ENCODE measurements around the gene NLRC3. TPM values are rescaled to one million over a fixed set of nuclear protein-coding genes. Genes with fewer than 3 reads are reported as not detected.

The NLRC3 gene
- total and polyA plus RNA-seq, 7 donors: 0.25 to 1.4 (median 0.76) TPM

DNA sequence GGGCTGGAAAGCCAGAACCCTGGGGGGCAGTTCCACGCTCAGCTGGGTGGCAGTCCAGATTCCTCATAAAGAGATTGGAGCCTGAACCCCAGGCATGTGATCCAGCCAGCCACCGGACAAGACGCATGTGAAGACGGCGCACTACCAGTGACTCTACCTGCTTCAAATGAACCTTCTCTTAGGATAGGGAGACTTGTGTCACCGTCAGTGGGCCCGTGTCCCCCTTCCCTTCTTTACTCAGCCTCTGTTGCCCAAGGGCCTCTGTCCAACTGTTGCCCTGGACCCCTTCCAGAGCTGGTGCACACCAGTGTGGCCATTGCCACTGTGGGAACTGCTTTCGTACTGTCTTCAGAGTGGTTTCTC, 58.2 kb downstream of the NLRC3 start:
- DNase-seq: no peak
- WGBS, 3 donors: 91 to 95% (median 93%) methylated on average over 8 of the region's 8 CpGs
- TF ChIP-seq, protein P1, sequence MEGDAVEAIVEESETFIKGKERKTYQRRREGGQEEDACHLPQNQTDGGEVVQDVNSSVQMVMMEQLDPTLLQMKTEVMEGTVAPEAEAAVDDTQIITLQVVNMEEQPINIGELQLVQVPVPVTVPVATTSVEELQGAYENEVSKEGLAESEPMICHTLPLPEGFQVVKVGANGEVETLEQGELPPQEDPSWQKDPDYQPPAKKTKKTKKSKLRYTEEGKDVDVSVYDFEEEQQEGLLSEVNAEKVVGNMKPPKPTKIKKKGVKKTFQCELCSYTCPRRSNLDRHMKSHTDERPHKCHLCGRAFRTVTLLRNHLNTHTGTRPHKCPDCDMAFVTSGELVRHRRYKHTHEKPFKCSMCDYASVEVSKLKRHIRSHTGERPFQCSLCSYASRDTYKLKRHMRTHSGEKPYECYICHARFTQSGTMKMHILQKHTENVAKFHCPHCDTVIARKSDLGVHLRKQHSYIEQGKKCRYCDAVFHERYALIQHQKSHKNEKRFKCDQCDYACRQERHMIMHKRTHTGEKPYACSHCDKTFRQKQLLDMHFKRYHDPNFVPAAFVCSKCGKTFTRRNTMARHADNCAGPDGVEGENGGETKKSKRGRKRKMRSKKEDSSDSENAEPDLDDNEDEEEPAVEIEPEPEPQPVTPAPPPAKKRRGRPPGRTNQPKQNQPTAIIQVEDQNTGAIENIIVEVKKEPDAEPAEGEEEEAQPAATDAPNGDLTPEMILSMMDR (IDR thresholded peaks at IDR 0.05): no peak
- no peaks in the 10 kb centered on the region for H3K27me3 ChIP-seq (ENCODE audit: insufficient read depth in 3 of 3, low read length in 2 of 3)
- H3K9me3 ChIP-seq: no peaks in the 10 kb centered on the region
- intact Hi-C loops (cut with DNase I): no loop called here
- no peak for ATAC-seq
- peaks cover 2 to 90% of the 10 kb centered on the region in 2 donors for H3K36me3 ChIP-seq (ENCODE audit: insufficient read depth in 1 of 2, low read depth in 1 of 2)
- H3K4me1 ChIP-seq: no peaks in the 10 kb centered on the region
- H3K4me3 ChIP-seq: no peak overlapping the region
- H3K27ac ChIP-seq: no peak overlapping the region

DNA sequence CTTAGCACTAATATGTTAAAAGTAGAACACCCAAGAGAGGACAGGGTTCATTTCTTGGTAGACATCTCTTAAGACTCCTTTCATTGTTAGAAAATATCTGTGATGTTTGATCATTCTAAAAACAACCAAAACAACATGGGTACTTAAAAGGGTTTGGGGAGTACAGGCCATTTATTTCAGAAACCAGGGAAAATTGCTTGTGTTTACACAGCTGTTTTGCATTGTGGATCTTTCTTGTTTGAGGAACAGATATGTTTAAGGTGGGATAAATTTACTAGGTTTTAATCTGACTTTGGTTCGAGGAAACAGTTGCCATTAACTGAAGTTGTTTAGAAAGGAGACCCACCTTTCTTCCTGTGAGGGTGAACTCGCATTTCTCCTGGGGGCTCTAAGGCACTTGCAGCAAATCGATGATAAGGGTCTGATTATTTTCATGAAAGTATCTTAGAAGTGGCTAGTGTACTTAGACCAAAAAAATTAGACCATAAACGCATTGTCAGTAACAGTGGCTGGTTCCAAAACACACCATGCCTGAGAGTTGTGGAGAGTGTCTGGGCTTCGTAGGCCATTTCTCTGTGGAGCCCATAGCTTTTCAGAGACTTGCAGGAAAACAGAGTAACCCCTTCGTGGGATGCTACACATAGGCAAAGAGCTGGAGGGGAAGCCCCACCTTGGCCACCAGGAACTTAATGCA, 58.8 kb downstream of the NLRC3 start:
- no peaks in the 10 kb centered on the region for H3K9me3 ChIP-seq
- H3K4me1 ChIP-seq: no peaks in the 10 kb centered on the region
- no peak overlapping the region for H3K4me3 ChIP-seq
- no peak overlapping the region for H3K27ac ChIP-seq
- WGBS, 3 donors: 82 to 86% (median 84%) methylated on average over 6 of the region's 6 CpGs
- H3K36me3 ChIP-seq (ENCODE audit: insufficient read depth in 1 of 2, low read depth in 1 of 2): peaks cover 2 to 90% of the 10 kb centered on the region in 2 donors
- DNase-seq: no peak
- H3K27me3 ChIP-seq (ENCODE audit: insufficient read depth in 3 of 3, low read length in 2 of 3): no peaks in the 10 kb centered on the region
- ATAC-seq: no peak
- TF ChIP-seq, protein P1 (IDR thresholded peaks at IDR 0.05): no peak
- intact Hi-C loops (cut with DNase I): no loop called here

DNA sequence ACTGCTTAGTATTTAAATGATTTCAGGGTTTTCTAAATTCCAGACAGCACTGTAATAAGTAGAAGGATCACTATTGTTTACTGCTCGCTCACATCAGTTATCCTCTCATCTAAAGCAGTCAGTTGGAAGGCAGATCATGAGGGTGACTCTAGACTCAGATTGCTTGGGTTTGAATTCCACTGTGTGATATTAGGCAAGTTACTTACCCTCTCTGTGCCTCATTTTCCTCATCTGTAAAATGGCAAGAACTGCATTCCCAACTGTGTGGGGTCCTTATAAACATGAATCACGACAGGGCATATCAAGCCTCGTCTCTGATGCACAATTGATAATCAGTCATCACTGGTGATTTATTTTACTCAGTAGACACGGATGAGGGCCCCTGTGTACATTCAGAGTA, 61.3 kb downstream of the NLRC3 start:
- TF ChIP-seq, protein P1 (IDR thresholded peaks at IDR 0.05): no peak
- H3K9me3 ChIP-seq: no peaks in the 10 kb centered on the region
- ATAC-seq (no peak), DNase-seq (no peak)
- 92 to 95% (median 93%) methylated on average over 4 of the region's 4 CpGs for WGBS, 3 donors
- no peak overlapping the region for H3K4me3 ChIP-seq
- intact Hi-C loops (cut with DNase I): no loop called here
- H3K4me1 ChIP-seq: no peaks in the 10 kb centered on the region
- H3K36me3 ChIP-seq (ENCODE audit: insufficient read depth in 1 of 2, low read depth in 1 of 2): peaks cover 2 to 100% of the 10 kb centered on the region in 2 donors
- H3K27ac ChIP-seq: no peak overlapping the region
- H3K27me3 ChIP-seq (ENCODE audit: insufficient read depth in 3 of 3, low read length in 2 of 3): no peaks in the 10 kb centered on the region

DNA sequence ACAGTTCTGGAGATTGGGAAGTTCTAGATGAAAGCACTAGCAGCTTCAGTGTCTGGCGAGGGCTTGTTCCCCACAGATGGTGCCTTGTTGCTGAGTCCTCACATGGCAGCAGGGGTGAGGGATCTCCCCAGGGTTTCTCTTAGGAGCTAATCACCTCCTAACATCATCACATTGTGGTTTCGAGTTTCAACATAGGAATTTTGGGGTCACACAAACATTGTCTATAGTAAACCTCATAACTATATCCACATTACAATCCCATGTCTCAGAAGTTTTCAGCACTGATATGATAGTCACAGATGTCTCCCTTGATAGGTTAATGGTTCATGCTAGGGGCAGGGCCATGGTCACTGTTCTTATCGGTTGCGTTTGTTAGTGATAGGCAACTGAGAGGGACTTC, 62.6 kb downstream of the NLRC3 start:
- intact Hi-C loops (cut with DNase I): no loop called here
- DNase-seq (no peak), ATAC-seq (no peak)
- TF ChIP-seq, protein P1 (IDR thresholded peaks at IDR 0.05): no peak
- Histone ChIP-seq H3K4me1 (no peaks in the 10 kb centered on the region), H3K27ac (no peak overlapping the region), H3K9me3 (no peaks in the 10 kb centered on the region), H3K4me3 (no peak overlapping the region), H3K36me3 (ENCODE audit: insufficient read depth in 1 of 2, low read depth in 1 of 2) (peaks cover 2 to 100% of the 10 kb centered on the region in 2 donors), H3K27me3 (ENCODE audit: insufficient read depth in 3 of 3, low read length in 2 of 3) (no peaks in the 10 kb centered on the region)
- WGBS, 3 donors: 96 to 97% (median 96%) methylated on average over 4 of the region's 4 CpGs

Measured in psoas muscle (tissue), 8 donors.